ENCODE results near the gene PARP15. TPM values are rescaled to one million over a fixed set of nuclear protein-coding genes. Genes with fewer than 3 reads are reported as not detected.

PARP15 gene
- 0.18 and 0.24 TPM in 2 replicates for total RNA-seq (2021)
- long read RNA-seq = 0 reads

DNA sequence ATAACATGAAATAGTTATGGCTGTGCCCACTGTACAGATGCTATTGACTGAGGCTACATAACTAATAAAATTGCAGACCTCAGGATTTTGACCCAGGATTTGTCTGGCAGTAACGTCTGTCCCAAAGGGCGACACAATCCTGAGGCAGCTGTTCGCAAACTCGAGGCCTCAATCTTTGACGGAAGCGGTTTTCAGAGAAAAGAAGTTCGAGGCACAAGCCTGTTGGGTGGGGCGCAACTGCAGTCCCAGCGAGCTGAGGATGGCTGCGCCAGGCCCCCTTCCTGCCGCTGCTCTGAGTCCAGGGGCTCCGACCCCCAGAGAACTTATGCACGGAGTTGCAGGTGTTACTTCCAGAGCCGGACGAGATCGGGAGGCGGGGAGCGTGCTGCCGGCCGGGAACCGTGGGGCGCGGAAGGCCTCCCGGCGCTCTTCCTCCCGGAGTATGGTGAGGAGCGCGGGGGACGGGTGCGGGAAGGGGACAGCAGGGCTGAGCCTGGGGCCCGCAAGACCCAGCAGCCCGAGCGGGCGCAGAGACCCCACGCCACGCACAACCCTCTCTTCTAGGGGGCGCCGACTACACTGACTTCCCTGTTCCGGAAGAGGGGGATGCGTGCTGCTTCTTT, at the start of gene PARP15:
Gene PARP15 (plus strand): TSS at position 242 of the 623 bp plus-strand sequence. CDS start 18 bp downstream, at position 260.
- no peak within 1 kb of the TSS for H2AK5ac ChIP-seq (ENCODE audit: insufficient read length, low read length)
- no peak within 1 kb of the TSS for H3K18ac ChIP-seq (ENCODE audit: insufficient read length, low read depth, low read length)
- TF ChIP-seq, protein P1, sequence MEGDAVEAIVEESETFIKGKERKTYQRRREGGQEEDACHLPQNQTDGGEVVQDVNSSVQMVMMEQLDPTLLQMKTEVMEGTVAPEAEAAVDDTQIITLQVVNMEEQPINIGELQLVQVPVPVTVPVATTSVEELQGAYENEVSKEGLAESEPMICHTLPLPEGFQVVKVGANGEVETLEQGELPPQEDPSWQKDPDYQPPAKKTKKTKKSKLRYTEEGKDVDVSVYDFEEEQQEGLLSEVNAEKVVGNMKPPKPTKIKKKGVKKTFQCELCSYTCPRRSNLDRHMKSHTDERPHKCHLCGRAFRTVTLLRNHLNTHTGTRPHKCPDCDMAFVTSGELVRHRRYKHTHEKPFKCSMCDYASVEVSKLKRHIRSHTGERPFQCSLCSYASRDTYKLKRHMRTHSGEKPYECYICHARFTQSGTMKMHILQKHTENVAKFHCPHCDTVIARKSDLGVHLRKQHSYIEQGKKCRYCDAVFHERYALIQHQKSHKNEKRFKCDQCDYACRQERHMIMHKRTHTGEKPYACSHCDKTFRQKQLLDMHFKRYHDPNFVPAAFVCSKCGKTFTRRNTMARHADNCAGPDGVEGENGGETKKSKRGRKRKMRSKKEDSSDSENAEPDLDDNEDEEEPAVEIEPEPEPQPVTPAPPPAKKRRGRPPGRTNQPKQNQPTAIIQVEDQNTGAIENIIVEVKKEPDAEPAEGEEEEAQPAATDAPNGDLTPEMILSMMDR (conservative IDR thresholded peaks at IDR 0.05) = no peak; the same call in 2 of the 3 replicates
- no peaks in the 10 kb centered on the region for H4K20me1 ChIP-seq (ENCODE audit: control insufficient read depth, insufficient read depth, insufficient read length)
- H3K9ac ChIP-seq (ENCODE audit: extremely low read depth, insufficient read length, low read length) = no peak within 1 kb of the TSS
- no peaks in the 10 kb centered on the region for H3K79me2 ChIP-seq (ENCODE audit: insufficient read depth, low read length)
- H2BK20ac ChIP-seq (ENCODE audit: low read depth, low read length, poor library complexity, severe bottlenecking) = no peak within 1 kb of the TSS
- peaks cover 13 to 14% of the 10 kb centered on the region in 2 experiments for H3K9me3 Mint-ChIP-seq
- no peaks in the 10 kb centered on the region for H3K9me3 ChIP-seq (ENCODE audit: control insufficient read depth, low read depth, low read length)
- peaks cover 17 to 23% of the 10 kb centered on the region in 2 experiments for H3K4me1 Mint-ChIP-seq
- H3K27ac ChIP-seq (ENCODE audit: insufficient read length, low read depth, low read length) = no peak within 1 kb of the TSS
- H3K4me2 ChIP-seq (ENCODE audit: insufficient read depth, insufficient read length, low read length) = peak within 1 kb of the TSS; percentile 23
- H3K27ac Mint-ChIP-seq = no peak within 1 kb of the TSS; a peak in 1 of 7 replicates
- H2BK5ac ChIP-seq (ENCODE audit: insufficient read length, low read length) = no peak within 1 kb of the TSS
- DNase-seq = peak; percentile 60
- H3K4me3 Mint-ChIP-seq = peak within 1 kb of the TSS; percentile 69 to 75
- no CpG with 5 or more reads among the region's 40 CpGs for WGBS (ENCODE audit: extremely low coverage, insufficient read length, low lambda C conversion rate)
- no peak within 1 kb of the TSS for H3K56ac ChIP-seq (ENCODE audit: insufficient read length, low read depth, low read length)
- peak within 1 kb of the TSS; percentile 78 for H3K14ac ChIP-seq (ENCODE audit: insufficient read depth, low read length)
- no peak within 1 kb of the TSS for H3K4ac ChIP-seq (ENCODE audit: low read depth, low read length)
- H3T11ph ChIP-seq (ENCODE audit: low read length) = no peak within 1 kb of the TSS
- H4K8ac ChIP-seq (replicated peaks; ENCODE audit: insufficient read length, low read depth, low read length) = no peak within 1 kb of the TSS
- H2BK12ac ChIP-seq (ENCODE audit: insufficient read length, low read depth, low read length) = no peak within 1 kb of the TSS
- H4K5ac ChIP-seq (ENCODE audit: insufficient read length, low read depth, low read length) = no peak within 1 kb of the TSS
- H2AFZ ChIP-seq (ENCODE audit: low read length) = no peak within 1 kb of the TSS
- no peak within 1 kb of the TSS for H3K23ac ChIP-seq (ENCODE audit: insufficient read length, low read depth, low read length)
- H3K36me3 Mint-ChIP-seq (ENCODE audit: insufficient read depth in 1 of 3, low read depth in 3 of 3) = peaks cover 5 to 15% (median 12%) of the 10 kb centered on the region in 3 experiments; a peak in 6 of 7 replicates
- no peak within 1 kb of the TSS for H2BK120ac ChIP-seq (ENCODE audit: low read depth, low read length, poor library complexity, severe bottlenecking)
- no peak within 1 kb of the TSS for H4K91ac ChIP-seq (ENCODE audit: insufficient read length, low read depth, low read length)
- H3K27me3 Mint-ChIP-seq (ENCODE audit: low read depth) = peaks cover 14% of the 10 kb centered on the region
- H3K4me1 ChIP-seq (ENCODE audit: insufficient read depth, low read length) = peaks cover 3% of the 10 kb centered on the region; the same call in 1 of the 2 replicates
- no peaks in the 10 kb centered on the region for H3K27me3 ChIP-seq (ENCODE audit: insufficient read depth, low read length)
- no peaks in the 10 kb centered on the region for H3K79me1 ChIP-seq (ENCODE audit: insufficient read depth, low read depth, low read length, poor library complexity, severe bottlenecking)
- H3K23me2 ChIP-seq (ENCODE audit: insufficient read length, low read depth, low read length, poor library complexity, severe bottlenecking) = peaks cover 4% of the 10 kb centered on the region
- no peak within 1 kb of the TSS for H2BK15ac ChIP-seq (ENCODE audit: low read depth, low read length)
